AG09309 (cell line): ENCODE results near the gene DHCR7.

Source experiments
- DNase-seq: peaks from one replicate; pipeline ENCODE4 v3.0.0-alpha.2; 2010; ENCODE audit warnings: low read depth
- H3K4me3 ChIP-seq: 2 replicates; pipeline ENCODE4 v1.5.1; 2011; ENCODE audit warnings: mild to moderate bottlenecking, low read depth, low read length, moderate library complexity; ENCODE audit not compliant: control insufficient read depth
- CTCF ChIP-seq: IDR thresholded peaks from 2 replicates; pipeline ENCODE4 v1.5.1; 2011; ENCODE audit warnings: mild to moderate bottlenecking, low read depth, low read length, inconsistent platforms; ENCODE audit not compliant: insufficient read depth, control insufficient read depth; ENCODE audit errors: missing control alignments

DHCR7 gene

DNA sequence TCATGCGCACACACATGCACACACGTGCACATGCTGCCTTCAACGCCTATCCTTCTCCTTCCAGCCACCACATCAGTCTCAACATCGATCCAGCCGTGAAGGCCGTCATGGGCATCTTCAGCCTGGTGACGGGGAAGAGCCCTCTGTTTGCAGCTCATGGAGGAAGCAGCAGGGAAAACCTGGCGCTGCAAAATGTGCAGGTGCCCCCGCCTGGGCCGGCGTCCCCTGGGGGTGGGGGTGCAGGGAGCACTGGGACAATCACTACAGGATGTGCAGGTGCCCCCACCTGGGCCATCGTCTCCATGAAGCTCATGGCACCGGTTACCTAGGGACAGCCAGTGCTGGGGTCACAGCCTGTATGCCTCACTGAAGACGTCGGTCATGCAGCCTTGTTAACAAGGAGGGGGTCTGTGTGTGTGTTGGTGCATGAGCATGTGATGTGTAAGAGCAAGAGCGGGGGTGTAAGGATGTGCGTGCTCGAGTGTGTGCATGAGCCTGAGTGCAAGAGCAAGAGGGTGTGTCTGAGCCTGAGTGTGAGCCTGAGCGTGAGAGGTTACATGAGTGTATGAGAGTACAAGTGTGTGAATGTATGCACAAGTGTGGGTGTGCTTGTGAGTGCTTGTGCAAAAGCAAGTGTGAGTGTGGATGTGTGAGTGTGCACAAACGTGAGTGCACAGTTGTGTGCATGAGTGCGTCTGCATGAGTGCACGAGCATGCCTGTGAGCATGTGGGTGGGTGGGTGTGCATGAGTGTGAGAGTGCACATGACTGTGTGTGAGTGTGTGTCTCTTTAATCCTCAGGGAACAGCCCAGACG, 36.3 kb upstream of the DHCR7 start:
- H3K4me3 ChIP-seq, result no peak overlapping the region
- TF ChIP-seq CTCF, result no peak
- no peak for DNase-seq

- no peak overlapping the region for H3K4me3 ChIP-seq
- TF ChIP-seq CTCF, result no peak
- DNase-seq, result no peak
Measured at GRCh38 chr11:71483692-71484091, 35.5 kb upstream of the DHCR7 start.

GRCh38 chr11:71482746-71483364, 34.7 kb upstream of the DHCR7 start:
- H3K4me3 ChIP-seq, result no peak overlapping the region
- no peak for TF ChIP-seq CTCF
- no peak for DNase-seq

DNA sequence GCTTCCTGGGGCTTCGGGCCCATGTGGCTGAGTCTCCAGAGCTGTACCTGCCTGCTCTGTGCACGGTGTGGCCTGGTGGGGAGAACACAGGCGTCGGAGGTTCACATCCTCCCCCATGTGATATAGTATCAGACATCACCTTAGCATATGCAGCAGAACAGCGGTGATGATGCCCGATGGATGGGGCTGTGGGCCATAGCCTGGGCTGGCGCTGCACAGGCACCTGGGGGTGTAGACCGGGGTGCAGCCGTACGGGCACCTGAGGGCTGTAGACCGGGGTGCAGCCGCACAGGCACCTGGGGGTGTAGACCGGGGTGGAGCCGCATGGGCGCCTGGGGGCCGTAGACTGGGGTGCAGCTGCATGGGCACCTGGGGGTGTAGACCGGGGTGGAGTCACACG, 34.0 kb upstream of the DHCR7 start:
- TF ChIP-seq CTCF, result no peak

DNA sequence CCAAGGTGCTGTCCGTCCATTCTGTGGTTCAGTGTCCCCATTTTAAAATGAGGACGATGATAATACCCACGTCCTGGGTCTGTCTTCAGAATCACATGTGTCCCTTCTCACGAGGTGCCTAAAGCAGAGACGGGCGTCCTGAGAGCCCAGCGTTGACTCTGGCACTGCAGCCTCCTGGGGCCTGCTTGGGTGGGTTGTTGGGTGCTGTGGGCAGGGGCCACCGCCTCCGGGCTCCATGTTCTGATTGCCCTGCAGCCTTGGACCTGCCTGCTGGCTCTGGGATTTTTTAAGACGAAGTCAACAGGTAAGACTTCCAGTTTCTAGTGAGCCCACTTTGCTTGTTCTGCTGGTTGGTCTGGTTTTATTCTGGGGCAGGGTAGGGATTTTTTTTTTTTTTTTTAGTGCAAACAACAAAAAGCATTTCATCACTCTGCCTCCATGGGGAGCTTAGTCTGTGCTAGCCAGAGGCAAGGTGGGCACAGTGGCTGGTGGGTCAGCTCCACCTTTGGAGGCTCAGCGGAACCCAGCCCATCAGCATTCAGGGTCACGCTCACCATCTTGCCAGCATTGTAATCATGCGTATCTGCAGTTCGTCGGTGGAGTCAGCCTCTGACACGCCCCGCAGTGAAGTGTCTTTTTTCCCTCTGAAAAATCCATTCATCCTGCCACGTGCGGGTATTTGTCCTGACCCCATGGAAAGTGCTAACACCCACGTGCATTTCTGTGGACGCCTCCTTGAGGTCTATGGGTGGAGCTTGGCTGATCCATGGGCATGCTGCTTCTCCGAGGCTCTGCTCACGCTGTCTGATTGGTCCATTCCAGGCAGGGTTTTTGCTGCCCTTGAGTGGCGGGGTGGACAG, 33.1 kb upstream of the DHCR7 start:
- no peak overlapping the region for H3K4me3 ChIP-seq
- DNase-seq, result no peak
- TF ChIP-seq CTCF, result no peak

More for the DNA sequence above, 34.0 kb upstream of the DHCR7 start:
- no peak for DNase-seq
- no peak overlapping the region for H3K4me3 ChIP-seq

DNA sequence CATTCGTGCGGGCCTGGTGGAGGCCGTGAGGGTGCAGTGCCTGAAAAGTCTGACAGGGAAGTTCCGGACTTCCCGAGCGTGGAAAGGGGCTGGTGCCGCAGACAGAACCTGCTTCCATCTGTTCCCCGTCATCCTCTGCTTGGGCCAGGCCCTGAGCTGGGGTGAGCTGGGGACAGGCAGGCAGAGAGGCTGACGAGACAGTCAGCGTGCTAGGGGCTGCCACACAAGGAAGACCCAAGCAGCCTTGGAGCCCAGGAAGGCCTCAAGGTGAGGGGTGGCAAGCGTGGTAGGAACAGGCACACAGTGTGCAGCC, 30.3 kb upstream of the DHCR7 start:
- DNase-seq, result no peak
- TF ChIP-seq CTCF, result no peak
- H3K4me3 ChIP-seq, result no peak overlapping the region
